PC-3 (cell line): ENCODE data around the gene GRK2.

Experiments
- EZH2 ChIP-seq: fragments of 300-600 bp; sonication (generic); IDR thresholded peaks from one replicate; pipeline ENCODE4 v1.6.1; 2017; ENCODE audit warnings: antibody characterized with exemption, mild to moderate bottlenecking, low read length; ENCODE audit not compliant: unreplicated experiment
- EZH2phosphoT487 ChIP-seq: fragments of 300-600 bp; sonication (generic); IDR thresholded peaks from 2 replicates; pipeline ENCODE4 v1.6.1; 2018; ENCODE audit warnings: mild to moderate bottlenecking, antibody characterized with exemption, low read length, borderline replicate concordance
- TF ChIP-seq, protein P1 (sequence below): fragments of 300-600 bp; sonication (generic); conservative IDR thresholded peaks from 2 replicates; pipeline ENCODE4 v1.5.1; 2017; ENCODE audit warnings: antibody characterized with exemption, low read depth, mild to moderate bottlenecking, low read length

DNA sequence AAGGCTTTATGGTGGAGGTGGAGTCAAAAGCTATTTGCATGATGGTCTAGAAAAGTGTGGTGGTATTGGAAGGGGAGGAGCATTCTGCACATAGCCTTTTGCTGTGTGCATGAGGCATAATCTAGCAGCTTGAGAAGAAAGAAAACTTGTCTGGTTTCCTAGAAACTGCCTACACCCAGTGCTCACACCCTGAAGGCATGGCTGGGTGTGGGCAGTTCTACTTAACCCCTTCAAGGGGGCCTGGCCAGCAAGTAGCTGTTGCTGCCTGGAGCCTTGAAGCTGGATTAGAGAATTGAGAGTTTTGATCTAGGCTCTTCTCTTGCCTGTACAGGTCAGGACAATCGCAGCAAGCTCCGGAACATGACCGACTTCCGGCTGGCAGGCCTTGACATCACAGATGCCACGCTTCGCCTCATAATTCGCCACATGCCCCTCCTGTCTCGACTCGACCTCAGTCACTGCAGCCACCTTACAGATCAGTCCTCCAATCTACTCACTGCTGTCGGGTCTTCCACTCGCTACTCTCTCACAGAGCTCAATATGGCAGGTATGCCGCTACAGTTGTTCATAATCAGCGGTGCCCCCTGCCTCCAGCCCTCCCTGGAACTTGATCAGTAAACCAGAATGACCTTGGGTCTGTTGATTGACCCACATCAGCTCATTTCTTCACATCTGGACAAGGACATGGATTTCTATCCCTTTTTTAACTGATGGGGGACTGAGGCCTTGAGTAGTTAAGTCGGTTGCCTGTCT, 12.2 kb upstream of the GRK2 start:
- TF ChIP-seq, protein P1, sequence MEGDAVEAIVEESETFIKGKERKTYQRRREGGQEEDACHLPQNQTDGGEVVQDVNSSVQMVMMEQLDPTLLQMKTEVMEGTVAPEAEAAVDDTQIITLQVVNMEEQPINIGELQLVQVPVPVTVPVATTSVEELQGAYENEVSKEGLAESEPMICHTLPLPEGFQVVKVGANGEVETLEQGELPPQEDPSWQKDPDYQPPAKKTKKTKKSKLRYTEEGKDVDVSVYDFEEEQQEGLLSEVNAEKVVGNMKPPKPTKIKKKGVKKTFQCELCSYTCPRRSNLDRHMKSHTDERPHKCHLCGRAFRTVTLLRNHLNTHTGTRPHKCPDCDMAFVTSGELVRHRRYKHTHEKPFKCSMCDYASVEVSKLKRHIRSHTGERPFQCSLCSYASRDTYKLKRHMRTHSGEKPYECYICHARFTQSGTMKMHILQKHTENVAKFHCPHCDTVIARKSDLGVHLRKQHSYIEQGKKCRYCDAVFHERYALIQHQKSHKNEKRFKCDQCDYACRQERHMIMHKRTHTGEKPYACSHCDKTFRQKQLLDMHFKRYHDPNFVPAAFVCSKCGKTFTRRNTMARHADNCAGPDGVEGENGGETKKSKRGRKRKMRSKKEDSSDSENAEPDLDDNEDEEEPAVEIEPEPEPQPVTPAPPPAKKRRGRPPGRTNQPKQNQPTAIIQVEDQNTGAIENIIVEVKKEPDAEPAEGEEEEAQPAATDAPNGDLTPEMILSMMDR: no peak
- no peak for TF ChIP-seq EZH2
- TF ChIP-seq EZH2phosphoT487: no peak
